GM21360 (cell line): ENCODE measurements around the gene GPC1.

Experiments
- ATAC-seq: cut with Tn5 transposase; IDR thresholded peaks from one replicate; pipeline ENCODE4 v1.9.1; 2021; ENCODE audit warnings: mild to moderate bottlenecking, moderate library complexity; ENCODE audit not compliant: unreplicated experiment

The GPC1 gene

GRCh38 chr2:240509667-240510512 is 74.4 kb downstream of the GPC1 start:
- no peak for ATAC-seq

GRCh38 chr2:240510513-240511210 is 75.2 kb downstream of the GPC1 start:
- ATAC-seq = no peak

- no peak for ATAC-seq
Measured at GRCh38 chr2:240511351-240512108, 76.1 kb downstream of the GPC1 start.

GRCh38 chr2:240512109-240512485 is 76.6 kb downstream of the GPC1 start:
- ATAC-seq = no peak

GRCh38 chr2:240512666-240513535 is 77.4 kb downstream of the GPC1 start:
- ATAC-seq = no peak

DNA sequence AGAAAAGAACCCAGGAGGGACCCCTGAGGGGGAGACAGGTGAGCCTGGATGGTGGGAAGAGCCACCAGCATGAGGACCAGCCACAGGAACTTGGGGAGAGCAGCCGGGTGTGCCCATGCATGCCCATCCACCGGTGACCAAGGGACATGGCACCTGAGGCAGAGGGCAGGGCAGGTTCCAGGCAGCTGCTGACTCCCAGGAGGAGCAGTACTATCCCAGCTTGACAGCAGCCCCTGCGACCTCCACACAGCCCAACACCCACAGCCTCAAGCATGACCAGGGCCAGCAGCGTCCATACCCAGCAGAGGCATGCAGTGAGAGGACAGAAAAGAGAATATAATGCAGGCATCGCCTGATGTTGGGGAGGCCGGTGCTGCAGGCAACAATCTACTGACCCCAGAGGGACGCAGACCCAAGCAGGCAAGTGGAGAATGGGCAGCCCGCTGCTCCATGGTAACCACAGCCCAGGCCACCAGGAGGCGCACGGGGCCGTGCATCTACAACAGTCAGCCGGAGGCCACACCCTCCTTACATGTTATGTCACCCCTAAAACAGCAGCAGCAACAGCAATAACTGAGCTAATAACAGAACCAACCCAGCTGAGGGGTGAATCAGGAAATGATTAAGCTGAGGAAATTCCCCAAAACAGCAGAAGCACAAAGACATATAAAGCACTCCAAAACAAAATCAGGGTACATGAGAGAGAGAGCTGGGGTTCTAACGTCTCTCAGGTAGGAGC is 78.3 kb downstream of the GPC1 start:
- peak; percentile 80 for ATAC-seq

DNA sequence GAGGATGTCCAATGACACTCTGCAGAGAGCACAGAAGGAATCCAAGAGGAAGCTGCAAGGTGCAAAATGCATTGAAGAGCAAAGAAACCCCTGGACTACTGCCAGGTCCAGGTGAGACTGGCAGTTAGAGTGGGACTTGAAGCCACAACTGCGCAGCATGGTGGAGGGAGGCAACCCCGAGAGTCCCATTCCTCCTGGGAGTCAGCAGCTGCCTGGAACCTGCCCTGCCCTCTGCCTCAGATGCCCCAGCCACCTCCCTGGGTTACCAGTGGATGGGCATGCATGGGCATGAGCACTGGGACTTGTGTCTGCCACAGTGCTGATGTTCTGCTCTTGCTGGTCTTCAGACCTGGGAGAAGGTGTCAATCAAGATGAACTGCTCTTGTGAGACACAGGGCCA is 79.2 kb downstream of the GPC1 start:
- no peak for ATAC-seq

DNA sequence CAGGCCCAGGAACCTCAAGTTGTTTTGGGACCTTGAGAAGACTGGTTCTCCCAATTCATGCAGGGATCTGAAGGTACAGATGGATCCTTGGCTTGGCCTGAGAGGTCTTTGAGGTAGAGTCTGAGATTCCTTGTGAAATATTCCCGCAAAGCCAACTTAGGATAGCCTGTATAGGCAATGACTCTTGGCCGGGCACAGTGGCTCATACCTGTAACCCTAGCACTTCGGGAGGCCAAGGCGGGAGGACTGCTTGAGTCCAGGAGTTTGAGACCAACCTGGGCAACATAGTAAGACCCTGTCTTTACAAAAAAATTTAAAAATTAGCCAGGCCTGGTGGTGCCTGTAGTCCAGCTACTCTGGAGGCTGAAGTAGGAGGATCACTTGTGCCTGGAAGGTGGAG is 81.9 kb downstream of the GPC1 start:
- no peak for ATAC-seq
